ENCODE results near the gene TSPAN13.

The TSPAN13 gene

GRCh38 chr7:16791905-16792698 lies 38.5 kb downstream of the TSPAN13 start:
- Histone ChIP-seq H3K36me3 (ENCODE audit: insufficient read depth, low read length) (no peaks in the 10 kb centered on the region), H2AFZ (ENCODE audit: low read length, unreplicated experiment) (no peak overlapping the region), H3K27me3 (ENCODE audit: insufficient read depth, low read length) (no peaks in the 10 kb centered on the region; the same call in 1 of the 2 replicates), H3K79me2 (ENCODE audit: control insufficient read depth, insufficient read depth, low read length, unreplicated experiment) (no peaks in the 10 kb centered on the region), H3K4me1 (ENCODE audit: control insufficient read depth, insufficient read depth, low read length, unreplicated experiment) (no peaks in the 10 kb centered on the region), H3K4me3 (ENCODE audit: low read depth, low read length) (no peak overlapping the region), H3K27ac (ENCODE audit: low read depth, low read length) (no peak overlapping the region)

DNA sequence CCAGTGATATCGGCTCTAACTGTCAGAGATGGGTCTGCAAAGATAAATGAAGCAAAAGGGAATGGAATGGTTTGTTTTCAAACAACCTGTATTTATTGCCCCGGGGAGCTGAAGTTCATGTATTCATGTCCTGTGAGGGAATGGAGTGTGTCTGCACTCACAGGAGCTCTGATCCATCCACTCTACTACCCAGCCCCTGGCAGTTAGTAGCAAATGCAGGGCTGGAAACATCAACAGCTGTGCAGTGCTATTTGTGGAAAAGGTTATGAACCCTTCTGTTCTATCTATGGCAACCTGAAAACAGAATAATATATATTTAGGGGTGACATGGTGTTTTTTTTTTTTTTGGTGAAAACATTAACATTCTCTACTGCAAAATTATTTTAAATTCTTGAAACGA lies 41.4 kb downstream of the TSPAN13 start:
- no peaks in the 10 kb centered on the region for H3K36me3 ChIP-seq (ENCODE audit: insufficient read depth, low read length)
- no peak overlapping the region for H3K27ac ChIP-seq (ENCODE audit: low read depth, low read length)
- no peaks in the 10 kb centered on the region; the same call in 1 of the 2 replicates for H3K27me3 ChIP-seq (ENCODE audit: insufficient read depth, low read length)
- no peaks in the 10 kb centered on the region for H3K79me2 ChIP-seq (ENCODE audit: control insufficient read depth, insufficient read depth, low read length, unreplicated experiment)
- no peaks in the 10 kb centered on the region for H3K4me1 ChIP-seq (ENCODE audit: control insufficient read depth, insufficient read depth, low read length, unreplicated experiment)
- no peak overlapping the region for H2AFZ ChIP-seq (ENCODE audit: low read length, unreplicated experiment)
- H3K4me3 ChIP-seq (ENCODE audit: low read depth, low read length), result no peak overlapping the region

- H3K27ac ChIP-seq (ENCODE audit: low read depth, low read length), result no peak overlapping the region
- H3K4me1 ChIP-seq (ENCODE audit: control insufficient read depth, insufficient read depth, low read length, unreplicated experiment), result no peaks in the 10 kb centered on the region
- no peaks in the 10 kb centered on the region for H3K36me3 ChIP-seq (ENCODE audit: insufficient read depth, low read length)
- H3K27me3 ChIP-seq (ENCODE audit: insufficient read depth, low read length), result no peaks in the 10 kb centered on the region; the same call in 1 of the 2 replicates
- H3K79me2 ChIP-seq (ENCODE audit: control insufficient read depth, insufficient read depth, low read length, unreplicated experiment), result no peaks in the 10 kb centered on the region
- no peak overlapping the region for H3K4me3 ChIP-seq (ENCODE audit: low read depth, low read length)
- H2AFZ ChIP-seq (ENCODE audit: low read length, unreplicated experiment), result no peak overlapping the region
These were observed 42.1 kb downstream of the TSPAN13 start for GRCh38 chr7:16795624-16796023.

- no peak overlapping the region for H3K27ac ChIP-seq (ENCODE audit: low read depth, low read length)
- H3K27me3 ChIP-seq (ENCODE audit: insufficient read depth, low read length), result no peaks in the 10 kb centered on the region; the same call in 1 of the 2 replicates
- H3K4me1 ChIP-seq (ENCODE audit: control insufficient read depth, insufficient read depth, low read length, unreplicated experiment), result no peaks in the 10 kb centered on the region
- no peak overlapping the region for H2AFZ ChIP-seq (ENCODE audit: low read length, unreplicated experiment)
- no peaks in the 10 kb centered on the region for H3K36me3 ChIP-seq (ENCODE audit: insufficient read depth, low read length)
- H3K4me3 ChIP-seq (ENCODE audit: low read depth, low read length), result no peak overlapping the region
- no peaks in the 10 kb centered on the region for H3K79me2 ChIP-seq (ENCODE audit: control insufficient read depth, insufficient read depth, low read length, unreplicated experiment)
These were observed 47.6 kb downstream of the TSPAN13 start for GRCh38 chr7:16801111-16801542.

DNA sequence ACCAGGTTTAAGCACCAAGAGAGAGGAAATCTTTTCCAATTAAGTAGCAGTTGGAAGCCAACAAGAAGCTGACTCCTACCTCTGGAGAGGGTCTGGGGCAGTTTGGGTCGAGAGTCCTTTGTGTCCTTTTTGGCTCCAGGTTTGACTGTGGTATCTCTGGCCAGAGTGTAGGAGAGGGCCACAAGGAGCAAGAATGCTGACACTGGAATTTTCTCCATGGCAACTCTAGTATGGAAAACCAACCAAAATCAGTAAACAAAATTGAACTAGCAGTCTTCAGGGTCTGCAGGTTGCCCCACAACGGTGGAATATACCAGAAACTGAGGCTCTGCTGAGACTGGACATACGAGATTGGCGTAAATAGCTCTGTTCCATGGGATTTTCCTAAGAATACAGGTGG lies 48.0 kb downstream of the TSPAN13 start:
- Histone ChIP-seq H3K4me3 (ENCODE audit: low read depth, low read length) (no peak overlapping the region), H2AFZ (ENCODE audit: low read length, unreplicated experiment) (no peak overlapping the region), H3K79me2 (ENCODE audit: control insufficient read depth, insufficient read depth, low read length, unreplicated experiment) (no peaks in the 10 kb centered on the region), H3K27me3 (ENCODE audit: insufficient read depth, low read length) (no peaks in the 10 kb centered on the region), H3K27ac (ENCODE audit: low read depth, low read length) (no peak overlapping the region), H3K4me1 (ENCODE audit: control insufficient read depth, insufficient read depth, low read length, unreplicated experiment) (no peaks in the 10 kb centered on the region), H3K36me3 (ENCODE audit: insufficient read depth, low read length) (no peaks in the 10 kb centered on the region)

DNA sequence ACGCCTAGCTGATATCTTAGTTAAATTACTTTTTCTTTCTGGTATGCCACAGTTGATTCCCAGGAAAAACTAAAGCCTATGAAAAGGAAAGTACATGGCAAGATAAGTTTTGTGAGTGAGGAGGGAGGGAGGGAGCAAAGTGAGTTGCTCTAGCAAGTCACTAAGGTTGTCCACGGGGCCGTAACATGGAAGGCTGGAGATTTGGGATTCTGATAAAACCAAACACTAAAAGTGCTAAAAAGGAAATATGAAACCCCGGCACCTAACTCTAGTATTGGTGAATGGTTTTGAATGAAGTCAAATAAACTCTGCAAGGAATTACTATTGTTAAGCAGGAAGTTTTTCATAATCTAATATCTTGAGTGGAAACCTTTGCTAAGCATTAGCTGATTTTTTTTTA lies 49.6 kb downstream of the TSPAN13 start:
- Histone ChIP-seq H3K36me3 (ENCODE audit: insufficient read depth, low read length) (no peaks in the 10 kb centered on the region), H3K4me3 (ENCODE audit: low read depth, low read length) (no peak overlapping the region), H3K79me2 (ENCODE audit: control insufficient read depth, insufficient read depth, low read length, unreplicated experiment) (no peaks in the 10 kb centered on the region), H3K4me1 (ENCODE audit: control insufficient read depth, insufficient read depth, low read length, unreplicated experiment) (no peaks in the 10 kb centered on the region), H3K27ac (ENCODE audit: low read depth, low read length) (no peak overlapping the region), H2AFZ (ENCODE audit: low read length, unreplicated experiment) (no peak overlapping the region), H3K27me3 (ENCODE audit: insufficient read depth, low read length) (no peaks in the 10 kb centered on the region)

DNA sequence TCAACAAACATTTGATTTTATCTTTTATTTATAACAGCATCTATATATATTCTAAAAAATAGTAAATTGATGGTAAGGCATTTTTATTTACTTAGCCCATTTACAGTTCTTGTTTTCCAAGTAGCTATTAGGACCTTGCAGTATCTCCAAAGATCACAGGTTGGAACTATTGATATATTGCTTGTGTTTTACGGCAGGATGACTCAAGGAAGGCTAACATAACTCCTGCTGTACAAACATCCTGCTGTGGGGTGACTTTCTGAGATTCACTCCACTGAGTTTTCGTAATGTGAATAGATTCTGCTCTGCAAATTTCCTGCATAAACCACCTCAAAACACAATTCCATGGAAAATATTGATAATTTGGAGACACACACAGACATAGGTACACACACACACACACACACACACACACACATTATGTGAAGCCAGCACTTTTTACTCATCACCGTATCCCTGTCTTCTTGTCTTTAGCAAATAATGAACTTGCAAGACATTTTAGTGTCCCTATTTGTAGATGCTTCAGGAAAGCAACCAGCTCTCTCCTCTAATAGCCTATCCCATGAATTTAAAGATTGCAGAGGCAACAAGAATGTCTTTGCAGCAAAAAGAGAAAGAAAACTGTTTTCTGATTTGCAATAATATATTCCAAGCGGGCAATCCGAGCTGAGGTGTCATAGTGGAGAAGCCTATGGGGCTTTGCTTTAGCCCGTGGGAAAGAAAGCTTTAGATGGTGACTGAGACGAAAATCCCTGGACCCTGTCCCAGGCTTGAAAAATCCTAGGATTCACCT lies 50.5 kb downstream of the TSPAN13 start:
- Histone ChIP-seq H2AFZ (ENCODE audit: low read length, unreplicated experiment) (no peak overlapping the region), H3K79me2 (ENCODE audit: control insufficient read depth, insufficient read depth, low read length, unreplicated experiment) (no peaks in the 10 kb centered on the region), H3K4me3 (ENCODE audit: low read depth, low read length) (no peak overlapping the region), H3K4me1 (ENCODE audit: control insufficient read depth, insufficient read depth, low read length, unreplicated experiment) (no peaks in the 10 kb centered on the region), H3K27ac (ENCODE audit: low read depth, low read length) (no peak overlapping the region), H3K36me3 (ENCODE audit: insufficient read depth, low read length) (no peaks in the 10 kb centered on the region), H3K27me3 (ENCODE audit: insufficient read depth, low read length) (no peaks in the 10 kb centered on the region)

DNA sequence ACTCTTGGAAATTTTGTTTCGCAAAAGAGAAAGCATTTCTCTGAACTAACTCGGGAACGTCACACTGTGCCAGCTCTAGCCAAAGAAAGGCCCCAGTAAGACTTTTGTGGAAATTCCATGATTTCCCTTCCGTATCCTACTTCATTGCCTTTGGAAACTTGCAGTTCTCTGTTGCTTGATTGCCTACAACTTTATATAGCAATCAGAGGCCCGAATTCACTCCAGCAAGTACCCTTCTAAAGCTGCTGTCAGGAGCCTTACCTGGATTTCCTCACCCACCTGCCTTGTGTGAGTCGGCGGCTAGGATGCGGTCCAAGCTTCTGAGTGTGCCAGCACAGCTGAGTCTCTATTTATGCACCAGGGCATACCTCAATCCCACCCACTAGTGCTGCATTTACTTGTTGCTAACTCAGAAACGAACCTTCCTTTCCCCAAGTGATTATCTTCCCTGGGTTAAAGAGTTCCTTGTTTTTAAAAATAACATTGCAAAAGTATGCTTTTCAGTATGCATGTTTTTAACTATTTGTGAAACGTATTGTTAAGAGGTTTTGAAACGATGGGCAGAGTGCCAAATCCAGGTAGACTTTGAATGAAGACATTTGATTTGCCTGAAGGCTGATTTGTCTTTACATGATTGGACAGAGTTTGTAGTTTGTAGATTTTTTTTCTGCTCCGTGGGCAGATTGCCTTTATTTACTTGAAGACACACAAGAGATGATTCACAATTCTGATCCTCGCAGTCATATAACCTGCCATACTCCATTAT lies 51.3 kb downstream of the TSPAN13 start, which contains the start of gene AGR2:
Gene AGR2 (minus strand): TSS at position 326 of the 766 bp plus-strand sequence. CDS start 3,203 bp downstream, outside the sequence.
- Histone ChIP-seq H3K36me3 (ENCODE audit: insufficient read depth, low read length) (no peaks in the 10 kb centered on the region), H3K4me1 (ENCODE audit: control insufficient read depth, insufficient read depth, low read length, unreplicated experiment) (no peaks in the 10 kb centered on the region), H3K27ac (ENCODE audit: low read depth, low read length) (no peak within 1 kb of the TSS), H3K27me3 (ENCODE audit: insufficient read depth, low read length) (no peaks in the 10 kb centered on the region), H2AFZ (ENCODE audit: low read length, unreplicated experiment) (no peak within 1 kb of the TSS), H3K79me2 (ENCODE audit: control insufficient read depth, insufficient read depth, low read length, unreplicated experiment) (no peaks in the 10 kb centered on the region), H3K4me3 (ENCODE audit: low read depth, low read length) (no peak within 1 kb of the TSS)

GRCh38 chr7:16805441-16805840 lies 51.9 kb downstream of the TSPAN13 start:
- H3K27ac ChIP-seq (ENCODE audit: low read depth, low read length), result no peak overlapping the region
- no peaks in the 10 kb centered on the region for H3K36me3 ChIP-seq (ENCODE audit: insufficient read depth, low read length)
- H3K79me2 ChIP-seq (ENCODE audit: control insufficient read depth, insufficient read depth, low read length, unreplicated experiment), result no peaks in the 10 kb centered on the region
- no peaks in the 10 kb centered on the region for H3K27me3 ChIP-seq (ENCODE audit: insufficient read depth, low read length)
- no peak overlapping the region for H3K4me3 ChIP-seq (ENCODE audit: low read depth, low read length)
- H3K4me1 ChIP-seq (ENCODE audit: control insufficient read depth, insufficient read depth, low read length, unreplicated experiment), result no peaks in the 10 kb centered on the region
- H2AFZ ChIP-seq (ENCODE audit: low read length, unreplicated experiment), result no peak overlapping the region

DNA sequence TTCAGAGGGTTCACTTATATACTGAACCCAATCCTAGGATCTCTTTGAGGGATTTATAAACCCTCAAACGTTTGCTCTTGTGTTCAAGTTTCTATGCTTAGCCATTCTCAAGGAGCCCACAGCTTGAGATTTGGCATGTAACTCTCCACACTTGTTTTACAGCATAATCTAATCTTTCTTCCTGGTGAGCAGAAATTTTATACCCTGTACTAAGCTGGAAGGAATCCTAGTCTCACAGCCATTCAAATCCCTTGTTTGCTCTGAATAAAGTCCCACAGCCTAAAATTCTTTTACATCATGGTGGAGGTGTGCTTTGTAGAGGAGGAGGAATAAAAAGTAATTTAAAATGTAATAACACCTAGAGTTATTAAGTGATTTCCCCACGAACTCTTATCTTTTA lies 56.6 kb downstream of the TSPAN13 start:
- no peak overlapping the region for H2AFZ ChIP-seq (ENCODE audit: low read length, unreplicated experiment)
- no peaks in the 10 kb centered on the region for H3K36me3 ChIP-seq (ENCODE audit: insufficient read depth, low read length)
- no peaks in the 10 kb centered on the region for H3K27me3 ChIP-seq (ENCODE audit: insufficient read depth, low read length)
- H3K27ac ChIP-seq (ENCODE audit: low read depth, low read length), result no peak overlapping the region
- no peak overlapping the region for H3K4me3 ChIP-seq (ENCODE audit: low read depth, low read length)
- no peaks in the 10 kb centered on the region for H3K79me2 ChIP-seq (ENCODE audit: control insufficient read depth, insufficient read depth, low read length, unreplicated experiment)
- peaks cover 12% of the 10 kb centered on the region for H3K4me1 ChIP-seq (ENCODE audit: control insufficient read depth, insufficient read depth, low read length, unreplicated experiment)

All from ACC112 (cell line).